Embryonic facial prominence (tissue), 1 donor: Measurements from ENCODE around the gene ARHGAP25.

ENCODE experiments used
- DNase-seq: peaks from one replicate; pipeline ENCODE4 v3.0.0-alpha.2; 2016; ENCODE audit errors: extremely low spot score

Gene ARHGAP25

GRCh38 chr2:68860111-68860510 is 125.5 kb downstream of the ARHGAP25 start:
- DNase-seq = no peak

GRCh38 chr2:68861330-68861729 is 126.7 kb downstream of the ARHGAP25 start:
- no peak for DNase-seq

GRCh38 chr2:68862889-68863288 is 128.3 kb downstream of the ARHGAP25 start:
- DNase-seq = no peak

- no peak for DNase-seq
Measured at GRCh38 chr2:68863996-68864395, 129.4 kb downstream of the ARHGAP25 start.

GRCh38 chr2:68865108-68865507 is 130.5 kb downstream of the ARHGAP25 start:
- DNase-seq = no peak

GRCh38 chr2:68870215-68870614 is 135.6 kb downstream of the ARHGAP25 start:
- no peak for DNase-seq

- no peak for DNase-seq
Measured at GRCh38 chr2:68871159-68871764, 136.7 kb downstream of the ARHGAP25 start, which contains the start of gene BMP10. BMP10 (minus strand) TSS chr2:68871397; CDS start chr2:68871358, 39 bp downstream.
